ENCODE measurements around the gene MAD1L1.

MAD1L1 gene

GRCh38 chr7:1897861-1898627 lies 334.7 kb downstream of the MAD1L1 start (continued):
- TF ChIP-seq POU6F1 (CRISPR knock-in tag; IDR thresholded peaks at IDR 0.05; ENCODE audit: borderline replicate concordance, low read depth) (no peak), TCF4 (CRISPR knock-in tag; IDR thresholded peaks at IDR 0.05; ENCODE audit: borderline replicate concordance) (no peak), ZNF565 (CRISPR knock-in tag; conservative IDR thresholded peaks at IDR 0.05; ENCODE audit: low read depth) (no peak), ZFP30 (CRISPR knock-in tag; IDR thresholded peaks at IDR 0.05) (no peak), PPARA (CRISPR knock-in tag; IDR thresholded peaks at IDR 0.05; ENCODE audit: borderline replicate concordance) (no peak), CSRNP3 (CRISPR knock-in tag; IDR thresholded peaks at IDR 0.05) (no peak), CREB5 (CRISPR knock-in tag; IDR thresholded peaks at IDR 0.05; ENCODE audit: low read depth) (no peak), ARNTL (CRISPR knock-in tag; IDR thresholded peaks at IDR 0.05; ENCODE audit: borderline replicate concordance, low read depth) (no peak)

GRCh38 chr7:1897076-1897860 lies 335.5 kb downstream of the MAD1L1 start:
- TF ChIP-seq POU6F1 (CRISPR knock-in tag; IDR thresholded peaks at IDR 0.05; ENCODE audit: borderline replicate concordance, low read depth) (no peak), ZNF565 (CRISPR knock-in tag; conservative IDR thresholded peaks at IDR 0.05; ENCODE audit: low read depth) (no peak)
- no peak for ATAC-seq

- TF ChIP-seq ZNF8 (CRISPR knock-in tag; IDR thresholded peaks at IDR 0.05) (no peak), ZNF565 (CRISPR knock-in tag; conservative IDR thresholded peaks at IDR 0.05; ENCODE audit: low read depth) (no peak), ZFP3 (CRISPR knock-in tag; IDR thresholded peaks at IDR 0.05) (no peak), TCF4 (CRISPR knock-in tag; IDR thresholded peaks at IDR 0.05; ENCODE audit: borderline replicate concordance) (no peak), TSHZ2 (CRISPR knock-in tag; IDR thresholded peaks at IDR 0.05) (no peak), CREB5 (CRISPR knock-in tag; IDR thresholded peaks at IDR 0.05; ENCODE audit: low read depth) (no peak), CSDC2 (CRISPR knock-in tag; IDR thresholded peaks at IDR 0.05) (no peak), POU6F1 (CRISPR knock-in tag; IDR thresholded peaks at IDR 0.05; ENCODE audit: borderline replicate concordance, low read depth) (no peak), GLIS3 (CRISPR knock-in tag; IDR thresholded peaks at IDR 0.05) (no peak), PPARA (CRISPR knock-in tag; IDR thresholded peaks at IDR 0.05; ENCODE audit: borderline replicate concordance) (no peak), ISL1 (CRISPR knock-in tag; IDR thresholded peaks at IDR 0.05) (no peak), ZFP30 (CRISPR knock-in tag; IDR thresholded peaks at IDR 0.05) (no peak), PATZ1 (CRISPR knock-in tag; IDR thresholded peaks at IDR 0.05; ENCODE audit: borderline replicate concordance) (no peak)
- no peak for ATAC-seq
Measured at GRCh38 chr7:1895664-1896515, 336.9 kb downstream of the MAD1L1 start.

All from SK-N-SH treated with all-trans-retinoic acid at 6 μM for 48 hours (cell line).